Measurements from ENCODE around the gene NDRG2.

- TF ChIP-seq, protein P1, sequence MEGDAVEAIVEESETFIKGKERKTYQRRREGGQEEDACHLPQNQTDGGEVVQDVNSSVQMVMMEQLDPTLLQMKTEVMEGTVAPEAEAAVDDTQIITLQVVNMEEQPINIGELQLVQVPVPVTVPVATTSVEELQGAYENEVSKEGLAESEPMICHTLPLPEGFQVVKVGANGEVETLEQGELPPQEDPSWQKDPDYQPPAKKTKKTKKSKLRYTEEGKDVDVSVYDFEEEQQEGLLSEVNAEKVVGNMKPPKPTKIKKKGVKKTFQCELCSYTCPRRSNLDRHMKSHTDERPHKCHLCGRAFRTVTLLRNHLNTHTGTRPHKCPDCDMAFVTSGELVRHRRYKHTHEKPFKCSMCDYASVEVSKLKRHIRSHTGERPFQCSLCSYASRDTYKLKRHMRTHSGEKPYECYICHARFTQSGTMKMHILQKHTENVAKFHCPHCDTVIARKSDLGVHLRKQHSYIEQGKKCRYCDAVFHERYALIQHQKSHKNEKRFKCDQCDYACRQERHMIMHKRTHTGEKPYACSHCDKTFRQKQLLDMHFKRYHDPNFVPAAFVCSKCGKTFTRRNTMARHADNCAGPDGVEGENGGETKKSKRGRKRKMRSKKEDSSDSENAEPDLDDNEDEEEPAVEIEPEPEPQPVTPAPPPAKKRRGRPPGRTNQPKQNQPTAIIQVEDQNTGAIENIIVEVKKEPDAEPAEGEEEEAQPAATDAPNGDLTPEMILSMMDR (IDR thresholded peaks at IDR 0.05): no peak
- no peak for TF ChIP-seq POLR2A (IDR thresholded peaks at IDR 0.05)
These were observed 48.6 kb downstream of the NDRG2 start for GRCh38 chr14:20976291-20976690.

Data from body of pancreas (tissue), 4 donors.